A673 (cell line): ENCODE measurements around the gene MTX2. TPM values are rescaled to one million over a fixed set of nuclear protein-coding genes. Genes with fewer than 3 reads are reported as not detected.
A peak's percentile ranks its signal among the peaks of the same experiment; 100 is the strongest.

Experiments used
- BruUV-seq: library from RNA; stranded (reverse); fragments of 400-500 nt; replicated peaks from 2 replicates; lab custom pipeline; 2021; lab: Mats Ljungman, UMichigan
- CTCF ChIA-PET: fragments of 300-600 bp; sonication (Branson Sonifier 250); formaldehyde crosslinking; loops from one replicate; lab custom pipeline; 2022; ENCODE audit warnings: antibody characterized with exemption; lab: Charles Lee
- POLR2A ChIA-PET: fragments of 300-600 bp; sonication (Branson Sonifier 250); formaldehyde crosslinking; loops from one replicate; lab custom pipeline; 2022; ENCODE audit warnings: antibody characterized with exemption; ENCODE audit not compliant: low non-redundant PET; lab: Charles Lee
- DNase-seq: peaks from one replicate; pipeline ENCODE4 v3.0.0-alpha.2; 2015; ENCODE audit warnings: low spot score
- H3K27ac ChIP-seq: fragments of 200-600 bp; sonication (generic); 2 replicates; pipeline ENCODE4 v1.5.1; 2016; ENCODE audit warnings: mixed run types, low read depth, mild to moderate bottlenecking, mixed read lengths, antibody characterized with exemption, low read length; ENCODE audit not compliant: poor library complexity, severe bottlenecking
- H3K27me3 ChIP-seq: fragments of 200-600 bp; sonication (generic); replicated peaks from 2 replicates; pipeline ENCODE4 v1.6.1; 2017; ENCODE audit warnings: mixed run types, low read depth, mild to moderate bottlenecking, mixed read lengths, antibody characterized with exemption, low read length; ENCODE audit not compliant: insufficient read depth, poor library complexity
- H3K36me3 ChIP-seq: fragments of 200-600 bp; sonication (generic); 2 replicates; pipeline ENCODE4 v1.6.1; 2016; ENCODE audit warnings: mixed run types, mild to moderate bottlenecking, mixed read lengths, antibody characterized with exemption, low read length; ENCODE audit not compliant: insufficient read depth, poor library complexity, severe bottlenecking
- H3K4me1 ChIP-seq: fragments of 200-600 bp; sonication (generic); 2 replicates; pipeline ENCODE4 v1.6.1; 2017; ENCODE audit warnings: mixed run types, mild to moderate bottlenecking, mixed read lengths, antibody characterized with exemption, low read length; ENCODE audit not compliant: insufficient read depth, poor library complexity, severe bottlenecking
- H3K4me3 ChIP-seq: fragments of 200-600 bp; sonication (generic); 2 replicates; pipeline ENCODE4 v1.5.1; 2016; ENCODE audit warnings: low read depth, mixed run types, mild to moderate bottlenecking, mixed read lengths, low read length; ENCODE audit not compliant: poor library complexity, severe bottlenecking
- H3K9me3 ChIP-seq: fragments of 200-600 bp; sonication (generic); 2 replicates; pipeline ENCODE4 v1.6.1; 2016; ENCODE audit warnings: mixed run types, low read depth, mild to moderate bottlenecking, mixed read lengths, antibody characterized with exemption, low read length; ENCODE audit not compliant: poor library complexity, severe bottlenecking
- EZH2 ChIP-seq: fragments of 200-600 bp; sonication (generic); IDR thresholded peaks from 2 replicates; pipeline ENCODE4 v1.6.1; 2017; ENCODE audit warnings: borderline replicate concordance, low read depth, mild to moderate bottlenecking, mixed read lengths, antibody characterized with exemption, low read length; ENCODE audit not compliant: poor library complexity, severe bottlenecking
- intact Hi-C: fragments of 100-400 bp; cut with micrococcal nuclease; formaldehyde crosslinking; loops from one replicate; pipeline ENCODE4 v1.10.0; 2022; ENCODE audit not compliant: unreplicated experiment
- total RNA-seq: library from RNA; stranded (reverse); gene quantifications from 2 replicates; pipeline ENCODE4 v1.2.3, GENCODE V29; 2021
- TF ChIP-seq, protein P1 (sequence below): fragments of 300-800, 200-600 bp; sonication (generic); conservative IDR thresholded peaks from 2 replicates; pipeline ENCODE4 v1.5.1; 2017; ENCODE audit warnings: low read depth, mild to moderate bottlenecking, antibody characterized with exemption, low read length, moderate library complexity, mixed read lengths

The MTX2 gene
- total RNA-seq, 1 experiment from 2014 or later, result 31.1 TPM

DNA sequence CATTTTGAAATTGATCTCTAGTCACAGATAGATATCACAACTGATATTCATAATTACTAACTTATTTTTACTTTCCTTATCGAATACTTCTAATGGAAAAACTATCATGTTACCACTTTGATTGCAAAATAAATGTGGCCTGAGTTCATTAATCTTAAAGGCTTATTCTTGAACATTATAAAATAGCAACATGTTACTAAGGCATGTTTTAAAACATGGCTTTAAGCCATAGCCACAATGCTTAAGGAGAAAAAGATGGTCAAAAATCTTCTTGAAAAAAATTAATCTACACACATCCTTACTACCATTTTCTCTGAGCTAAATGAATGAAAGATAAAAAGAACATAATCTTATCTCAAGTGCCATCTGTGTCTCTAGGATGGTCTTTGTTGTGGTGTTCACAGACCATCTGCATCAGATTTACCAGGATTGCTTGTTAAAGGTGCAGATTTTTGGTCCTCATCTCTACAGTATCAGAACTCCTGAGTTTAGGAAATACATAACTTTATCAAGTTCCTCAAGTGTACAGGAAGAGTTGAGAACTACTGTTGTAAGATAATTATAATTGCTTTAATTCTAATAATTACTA, 15.3 kb downstream of the MTX2 start:
- H3K4me1 ChIP-seq, result peaks cover 16% of the 10 kb centered on the region
- no peaks in the 10 kb centered on the region for H3K9me3 ChIP-seq
- no TSS peak for BruUV-seq
- H3K36me3 ChIP-seq, result no peaks in the 10 kb centered on the region
- CTCF ChIA-PET, result interaction anchor here (0.6 kb wide), 1 partner anchor 1822 kb away, joined by 7 read pairs; no protein-coding TSS in a partner anchor
- no peak overlapping the region for H3K27ac ChIP-seq
- TF ChIP-seq, protein P1, sequence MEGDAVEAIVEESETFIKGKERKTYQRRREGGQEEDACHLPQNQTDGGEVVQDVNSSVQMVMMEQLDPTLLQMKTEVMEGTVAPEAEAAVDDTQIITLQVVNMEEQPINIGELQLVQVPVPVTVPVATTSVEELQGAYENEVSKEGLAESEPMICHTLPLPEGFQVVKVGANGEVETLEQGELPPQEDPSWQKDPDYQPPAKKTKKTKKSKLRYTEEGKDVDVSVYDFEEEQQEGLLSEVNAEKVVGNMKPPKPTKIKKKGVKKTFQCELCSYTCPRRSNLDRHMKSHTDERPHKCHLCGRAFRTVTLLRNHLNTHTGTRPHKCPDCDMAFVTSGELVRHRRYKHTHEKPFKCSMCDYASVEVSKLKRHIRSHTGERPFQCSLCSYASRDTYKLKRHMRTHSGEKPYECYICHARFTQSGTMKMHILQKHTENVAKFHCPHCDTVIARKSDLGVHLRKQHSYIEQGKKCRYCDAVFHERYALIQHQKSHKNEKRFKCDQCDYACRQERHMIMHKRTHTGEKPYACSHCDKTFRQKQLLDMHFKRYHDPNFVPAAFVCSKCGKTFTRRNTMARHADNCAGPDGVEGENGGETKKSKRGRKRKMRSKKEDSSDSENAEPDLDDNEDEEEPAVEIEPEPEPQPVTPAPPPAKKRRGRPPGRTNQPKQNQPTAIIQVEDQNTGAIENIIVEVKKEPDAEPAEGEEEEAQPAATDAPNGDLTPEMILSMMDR, result no peak
- TF ChIP-seq EZH2, result no peak
- no peak for DNase-seq
- H3K27me3 ChIP-seq, result no peaks in the 10 kb centered on the region
- intact Hi-C loops, result no loop called here
- no peak overlapping the region for H3K4me3 ChIP-seq
- POLR2A ChIA-PET, result no interaction called here

DNA sequence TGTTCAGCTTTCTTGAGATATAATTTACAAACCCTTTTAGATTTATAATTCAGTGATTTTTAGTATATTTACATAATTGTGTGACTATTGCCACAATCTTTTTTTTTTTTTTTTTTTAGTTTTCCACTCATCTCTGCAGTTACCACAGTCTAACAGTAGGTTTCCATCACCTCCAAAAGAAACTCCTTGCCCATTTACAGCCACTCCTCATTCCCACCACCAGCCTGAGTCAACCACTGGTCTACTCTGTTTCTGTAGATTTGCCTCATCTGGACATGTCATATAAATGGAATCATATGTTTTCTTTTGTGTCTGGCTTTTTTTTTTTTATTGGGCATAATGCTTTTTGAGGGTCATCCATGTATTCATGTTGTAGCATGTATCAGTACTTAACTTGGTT, 16.1 kb downstream of the MTX2 start:
- intact Hi-C loops, result no loop called here
- Histone ChIP-seq H3K36me3 (no peaks in the 10 kb centered on the region), H3K9me3 (no peaks in the 10 kb centered on the region), H3K27me3 (no peaks in the 10 kb centered on the region), H3K27ac (no peak overlapping the region), H3K4me1 (peaks cover 16% of the 10 kb centered on the region), H3K4me3 (no peak overlapping the region)
- no peak for TF ChIP-seq EZH2
- TF ChIP-seq, protein P1, result 0 out of 2 replicates have a peak, but pooled peaks have one; percentile 11
- POLR2A ChIA-PET, result no interaction called here
- CTCF ChIA-PET, result no interaction called here
- no peak for DNase-seq
- BruUV-seq, result no TSS peak

DNA sequence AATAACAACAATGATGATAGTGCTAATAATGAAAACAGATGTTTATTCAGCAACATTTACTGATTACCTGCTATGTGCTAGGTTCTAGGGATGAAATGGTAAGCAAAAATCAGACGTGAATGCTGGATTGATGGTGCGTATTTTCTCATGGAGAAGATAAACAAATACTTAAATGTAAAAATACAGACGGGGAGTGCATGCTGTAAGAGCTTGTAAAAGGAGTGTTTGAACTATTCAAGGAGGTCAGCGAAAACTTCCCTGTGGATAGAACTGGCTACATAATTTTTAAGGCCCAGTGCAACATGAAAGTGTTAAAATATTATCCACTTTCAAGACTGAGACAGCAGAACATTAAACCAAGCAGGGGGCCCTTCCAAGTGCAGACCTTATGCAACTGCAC, 22.1 kb downstream of the MTX2 start:
- no peak for TF ChIP-seq EZH2
- TF ChIP-seq, protein P1, result no peak
- ChIA-PET POLR2A (no interaction called here), CTCF (no interaction called here)
- DNase-seq, result no peak
- no TSS peak for BruUV-seq
- H3K4me1 ChIP-seq, result peaks cover 9% of the 10 kb centered on the region
- no peaks in the 10 kb centered on the region for H3K27me3 ChIP-seq
- no peak overlapping the region for H3K4me3 ChIP-seq
- no peaks in the 10 kb centered on the region for H3K36me3 ChIP-seq
- H3K27ac ChIP-seq, result no peak overlapping the region
- intact Hi-C loops, result no loop called here
- no peaks in the 10 kb centered on the region for H3K9me3 ChIP-seq
